ENCODE results near the gene TMEM126B. TPM values are rescaled to one million over a fixed set of nuclear protein-coding genes. Genes with fewer than 3 reads are reported as not detected.

TMEM126B gene
- total and polyA plus RNA-seq, 2 of the 13 experiments (the other 11 are each of a cell fraction or from before 2014, with no cell fraction given) = 33.6 to 54.8 TPM

- TF ChIP-seq ZNF639 (CRISPR knock-in tag; conservative IDR thresholded peaks at IDR 0.05) (no peak), ZNF691 (CRISPR knock-in tag; IDR thresholded peaks at IDR 0.05; ENCODE audit: borderline replicate concordance, low read depth) (peak; percentile 16; the same call in 1 of the 2 replicates), ZNF564 (CRISPR knock-in tag; IDR thresholded peaks at IDR 0.05) (0 out of 2 replicates have a peak, but pooled peaks have one; percentile 16), ZNF839 (CRISPR knock-in tag; IDR thresholded peaks at IDR 0.05; ENCODE audit: borderline replicate concordance) (no peak), CCDC6 (CRISPR knock-in tag; IDR thresholded peaks at IDR 0.05) (0 out of 2 replicates have a peak, but pooled peaks have one; percentile 71), BORCS8-MEF2B (CRISPR knock-in tag; IDR thresholded peaks at IDR 0.05) (no peak; the same call in 1 of the 2 replicates), MBD4 (IDR thresholded peaks at IDR 0.05; ENCODE audit: borderline replicate concordance, low read length) (no peak)
Observed at GRCh38 chr11:85663753-85664614, 35.6 kb downstream of the TMEM126B start (continued).
